Ramos (cell line): ENCODE measurements around the gene RSRP1.

Source experiments
- in situ Hi-C: fragments of 300-500 bp; cut with MboI; formaldehyde crosslinking; loops from one replicate; pipeline ENCODE4 v1.14.3; 2022; ENCODE audit warnings: low sequenced_read_pairs; ENCODE audit not compliant: unreplicated experiment

Gene RSRP1

GRCh38 chr1:25220666-25221065, 26.6 kb downstream of the RSRP1 start:
- in situ Hi-C loops: no loop called here

DNA sequence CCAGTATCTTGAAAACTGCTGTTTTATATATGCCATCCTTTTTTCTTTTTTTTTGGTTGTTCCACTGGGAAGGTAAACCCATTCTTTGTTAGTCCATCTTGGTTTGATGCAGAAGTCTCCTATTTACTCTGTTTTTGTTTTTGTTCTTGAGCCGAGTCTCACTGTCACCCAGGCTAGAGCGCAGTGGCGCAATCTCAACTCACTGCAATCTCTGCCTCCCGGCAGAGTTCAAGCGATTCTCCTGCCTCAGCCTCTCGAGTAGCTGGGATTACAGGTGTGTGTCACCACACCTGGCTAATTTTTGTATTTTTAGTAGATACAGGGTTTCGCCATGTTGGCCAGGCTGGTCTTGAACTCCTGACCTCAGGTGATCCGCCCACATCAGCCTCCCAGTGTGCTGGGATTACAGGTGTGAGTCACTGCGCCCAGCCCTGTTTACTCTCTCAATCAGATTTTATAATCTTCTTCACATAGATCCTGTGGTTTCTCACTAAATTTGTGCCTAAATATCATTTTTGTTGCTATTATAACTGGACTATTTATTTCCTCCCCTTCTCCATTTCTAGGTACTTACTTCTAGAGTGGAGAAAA, 27.5 kb downstream of the RSRP1 start:
- in situ Hi-C loops: no loop called here

- in situ Hi-C loops: no loop called here
Observed at GRCh38 chr1:25217598-25218232, 29.5 kb downstream of the RSRP1 start.

DNA sequence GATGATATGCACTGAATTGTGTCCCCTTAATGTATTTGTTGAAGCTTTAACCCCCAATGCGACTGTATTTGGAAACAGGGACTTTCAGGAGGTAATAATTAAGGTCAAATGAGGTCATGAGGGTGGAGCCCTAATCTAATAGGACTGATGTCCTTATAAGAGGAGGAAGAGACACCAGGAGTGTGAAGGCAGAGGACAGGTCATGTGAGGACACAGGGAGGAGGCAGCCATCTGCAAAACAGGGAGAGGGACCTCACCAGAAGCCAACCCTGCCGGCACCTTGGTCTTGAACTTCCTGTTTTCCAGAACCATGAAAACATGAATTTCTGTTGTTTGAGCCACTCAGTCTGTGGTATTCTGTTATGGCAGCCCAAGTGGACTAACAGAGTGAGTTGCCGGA, 30.2 kb downstream of the RSRP1 start:
- in situ Hi-C loops: no loop called here

- in situ Hi-C loops: no loop called here
Observed at GRCh38 chr1:25216123-25216522, 31.1 kb downstream of the RSRP1 start.

DNA sequence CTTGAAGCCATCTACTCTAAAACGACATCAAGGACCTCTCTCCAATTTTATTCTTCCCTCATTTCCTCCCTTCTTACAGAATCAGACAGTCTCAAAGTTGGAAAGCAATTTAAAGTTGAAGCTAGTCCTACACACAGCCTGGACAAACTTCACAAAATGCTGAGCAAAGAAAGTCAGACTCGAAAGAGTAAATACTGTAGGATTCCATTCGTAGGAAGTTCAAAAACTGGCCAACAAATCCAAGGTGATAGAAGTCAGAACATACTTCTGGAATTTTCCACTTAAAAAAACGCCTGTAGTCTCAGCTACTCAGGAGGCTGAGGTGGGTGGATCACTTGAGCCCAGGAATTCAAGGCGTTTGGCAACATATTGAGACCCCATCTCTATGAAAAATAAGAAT, 34.5 kb downstream of the RSRP1 start:
- in situ Hi-C loops: no loop called here

GRCh38 chr1:25210728-25211127, 36.5 kb downstream of the RSRP1 start:
- in situ Hi-C loops: no loop called here

GRCh38 chr1:25209516-25209915, 37.7 kb downstream of the RSRP1 start:
- in situ Hi-C loops: loop anchor here (5.0 kb wide), 1 partner anchor 92 kb away; no protein-coding TSS in a partner anchor

- in situ Hi-C loops: loop anchor here (5.0 kb wide), 1 partner anchor 91 kb away; no protein-coding TSS in a partner anchor
Observed at GRCh38 chr1:25208561-25209222, 38.6 kb downstream of the RSRP1 start.

DNA sequence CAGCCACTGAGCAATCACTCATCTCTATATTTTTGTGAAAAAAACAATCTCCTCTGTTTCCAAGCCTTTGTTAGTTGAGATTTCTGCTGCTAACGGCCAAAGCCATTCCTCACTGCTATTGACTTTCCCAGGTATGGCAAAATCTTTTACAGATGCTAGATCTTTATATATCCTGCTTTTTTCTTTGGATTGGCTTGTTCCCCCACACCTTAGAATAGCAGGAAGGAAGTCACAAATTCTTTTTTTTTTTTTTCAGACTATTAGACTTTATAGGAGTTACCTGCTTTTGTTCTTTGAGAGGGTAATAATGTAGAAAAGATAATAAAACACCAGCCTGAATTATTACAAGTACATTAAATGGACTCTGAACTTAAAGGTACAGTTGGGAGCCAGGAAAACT, 39.2 kb downstream of the RSRP1 start:
- in situ Hi-C loops: loop anchor here (5.0 kb wide), 1 partner anchor 91 kb away; no protein-coding TSS in a partner anchor

DNA sequence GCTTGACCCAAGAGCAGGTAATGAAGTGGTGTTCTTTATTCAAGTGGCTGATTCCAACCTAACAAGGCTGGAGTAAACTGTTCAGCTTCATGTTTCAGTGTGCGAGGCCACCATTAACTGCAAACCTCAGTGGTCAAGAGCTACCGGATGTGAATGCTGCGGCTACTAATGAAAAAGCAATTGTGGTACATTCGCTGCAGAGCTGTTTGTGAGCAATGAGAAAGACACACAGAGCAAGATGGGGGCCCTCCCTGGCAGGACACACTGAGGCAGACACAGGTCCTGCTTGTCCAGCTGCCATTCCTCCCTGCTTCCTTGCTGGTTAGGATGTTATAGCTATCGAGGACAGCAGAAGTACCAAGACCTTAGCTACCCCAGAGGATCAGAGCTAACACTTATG, 41.1 kb downstream of the RSRP1 start:
- in situ Hi-C loops: loop anchor here (5.0 kb wide), 1 partner anchor 89 kb away; no protein-coding TSS in a partner anchor

GRCh38 chr1:25205786-25206185, 41.5 kb downstream of the RSRP1 start:
- in situ Hi-C loops: loop anchor here (5.0 kb wide), 1 partner anchor 88 kb away; no protein-coding TSS in a partner anchor

DNA sequence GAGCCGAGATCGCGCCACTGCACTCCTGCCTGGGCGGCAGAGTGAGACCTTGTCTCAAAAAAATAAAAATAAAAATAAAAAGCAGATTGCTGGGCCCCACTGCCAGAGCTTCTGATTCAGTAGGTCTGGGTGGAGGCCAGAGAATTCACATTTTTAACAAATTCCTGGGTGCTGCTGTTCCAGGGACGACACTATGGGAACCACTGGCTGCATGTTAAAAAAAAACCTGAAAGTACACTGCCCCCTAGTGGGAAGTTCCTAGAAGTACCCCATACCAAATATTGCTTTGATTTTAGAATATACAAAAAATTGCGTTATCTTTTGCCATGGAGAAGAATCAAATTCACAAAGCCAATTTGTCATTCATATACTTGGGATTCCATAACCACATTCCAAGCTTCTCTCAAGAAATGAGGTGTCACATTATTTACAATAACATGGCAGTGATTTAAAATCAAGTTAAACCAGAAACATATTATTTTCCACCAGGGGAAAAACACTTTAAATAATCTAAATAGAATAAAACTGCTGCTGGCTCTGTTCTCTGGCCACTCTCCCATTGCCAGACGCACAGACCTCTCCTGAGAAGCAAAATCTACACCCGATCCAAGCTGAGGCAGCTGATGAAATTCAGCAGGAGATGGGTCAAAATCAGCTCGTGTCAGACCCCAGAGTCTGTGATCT, 42.3 kb downstream of the RSRP1 start:
- in situ Hi-C loops: loop anchor here (5.0 kb wide), 1 partner anchor 88 kb away; no protein-coding TSS in a partner anchor

DNA sequence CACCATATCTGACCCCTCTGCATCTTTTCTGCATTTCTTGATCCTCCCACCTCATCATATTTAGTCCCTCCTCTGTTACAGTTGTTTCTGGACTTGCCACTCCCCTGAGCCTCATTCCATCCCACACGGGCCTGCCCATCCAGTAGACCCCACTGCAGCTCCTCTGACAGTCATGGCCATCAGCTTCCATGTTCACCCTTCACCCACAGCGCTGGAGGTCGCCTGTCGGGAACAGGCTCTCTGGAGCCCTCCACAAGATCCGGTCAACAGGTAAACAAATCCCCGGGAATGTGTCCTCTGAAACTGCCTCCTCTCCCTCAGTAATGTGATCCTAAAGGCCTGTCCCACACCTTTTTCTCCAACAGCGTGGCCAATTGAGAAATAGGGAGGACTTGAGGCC, 46.2 kb downstream of the RSRP1 start:
- in situ Hi-C loops: no loop called here

- in situ Hi-C loops: no loop called here
Observed at GRCh38 chr1:25199819-25200620, 47.2 kb downstream of the RSRP1 start.

GRCh38 chr1:25198663-25199252, 48.5 kb downstream of the RSRP1 start:
- in situ Hi-C loops: no loop called here

GRCh38 chr1:25197982-25198662, 49.1 kb downstream of the RSRP1 start:
- in situ Hi-C loops: no loop called here

- in situ Hi-C loops: no loop called here
Observed at GRCh38 chr1:25197235-25197975, 49.8 kb downstream of the RSRP1 start.
